K562 (cell line): ENCODE results near the gene DNAI7. TPM values are rescaled to one million over a fixed set of nuclear protein-coding genes. Genes with fewer than 3 reads are reported as not detected.

ENCODE experiments used
- ATAC-seq: fragments of 200-7000 bp; cut with Tn5 transposase; 3 replicates; pipeline ENCODE4 v1.9.1; 2020; ENCODE audit warnings: moderate library complexity
- BruUV-seq: library from RNA; stranded (reverse); fragments of 400-500 nt; replicated peaks from 2 replicates; lab custom pipeline; 2021; lab: Mats Ljungman, UMichigan
- CTCF ChIA-PET: fragments of 300-600 bp; formaldehyde crosslinking; extraction: SDS; loops from one replicate; lab custom pipeline; 2021; ENCODE audit warnings: low intra/inter-chr PET ratio; lab: Yijun Ruan, JAX
- POLR2A ChIA-PET: fragments of 300-600, 350-650 bp; sonication (Branson Sonifier 250); formaldehyde crosslinking; extraction: SDS; loops from one replicate; lab custom pipeline; 2021; ENCODE audit warnings: antibody characterized with exemption, inconsistent platforms; lab: Yijun Ruan, JAX
- DNase-seq, 4 experiments: peaks; one replicate each; pipeline versions ENCODE4 v3.0.0 to v3.0.0-alpha.2; 2011 to 2018; ENCODE audit warnings: low spot score in 3 of 4, mixed read lengths in 3 of 4; ENCODE audit errors: extremely low read depth in 1 of 4
- FAIRE-seq: peaks from 2 replicates; lab custom pipeline; 2011; peaks lifted over from hg19 to GRCh38; lab: Jason Lieb, UNC
- H2AFZ ChIP-seq: 2 replicates; pipeline ENCODE4 v1.6.0; 2011; ENCODE audit warnings: low read depth, low read length, control low read depth, inconsistent platforms
- H3K27ac ChIP-seq: fragments of 200-600 bp; 3 replicates; pipeline ENCODE4 v1.8.0; 2011; ENCODE audit warnings: low read depth, mild to moderate bottlenecking, control low read depth, inconsistent platforms, low read length, moderate library complexity, mixed read lengths; ENCODE audit errors: extremely low read depth
- H3K27me3 ChIP-seq, 2 experiments: fragments of 300-600 bp in 1 of 2; 2 replicates in 1 of 2; 3 replicates in 1 of 2; pipeline versions ENCODE4 v1.6.0 to v1.8.0; 2011; ENCODE audit warnings: inconsistent platforms in 2 of 2, low read length in 2 of 2, mild to moderate bottlenecking in 1 of 2, mixed read lengths in 1 of 2, moderate library complexity in 1 of 2; ENCODE audit not compliant: control insufficient read depth in 2 of 2, insufficient read depth in 2 of 2
- H3K36me3 ChIP-seq: fragments of 300-600 bp; 3 replicates; pipeline ENCODE4 v1.8.0; 2011; ENCODE audit warnings: mild to moderate bottlenecking, low read length, inconsistent platforms; ENCODE audit not compliant: control insufficient read depth, insufficient read depth
- H3K4me1 ChIP-seq, 2 experiments: fragments of 200-600 bp in 1 of 2; replicated peaks in 1 of 2; 2 replicates in 1 of 2; 3 replicates in 1 of 2; pipeline versions ENCODE4 v1.5.1 to v1.8.0; 2011; ENCODE audit warnings: inconsistent platforms in 2 of 2, low read length in 2 of 2, mild to moderate bottlenecking in 1 of 2, mixed read lengths in 1 of 2, moderate library complexity in 1 of 2; ENCODE audit not compliant: control insufficient read depth in 2 of 2, insufficient read depth in 2 of 2
- H3K4me2 ChIP-seq: 2 replicates; pipeline ENCODE4 v1.6.1; 2011; ENCODE audit warnings: low read length, control low read depth, inconsistent platforms, mixed read lengths; ENCODE audit not compliant: insufficient read depth
- H3K4me3 ChIP-seq: fragments of 200-600 bp; sonication (generic), shearing (Covaris generic); 2 replicates; pipeline ENCODE4 v1.5.1; 2016; ENCODE audit warnings: control low read depth, inconsistent platforms
- H3K79me2 ChIP-seq: fragments of 200-600 bp; 3 replicates; pipeline ENCODE4 v1.8.0; 2011; ENCODE audit warnings: low read length, inconsistent platforms; ENCODE audit not compliant: control insufficient read depth, insufficient read depth
- H3K9ac ChIP-seq, 2 experiments: 2 replicates each; pipeline versions ENCODE4 v1.6.0 to v1.6.1; 2011; ENCODE audit warnings: low read depth in 2 of 2, low read length in 2 of 2, control low read depth in 1 of 2, inconsistent platforms in 1 of 2, mild to moderate bottlenecking in 1 of 2, mixed read lengths in 1 of 2; ENCODE audit not compliant: insufficient read depth in 1 of 2
- H3K9me1 ChIP-seq: one replicate; pipeline ENCODE4 v1.6.0; 2011; ENCODE audit warnings: inconsistent platforms, mild to moderate bottlenecking, low read length, moderate library complexity; ENCODE audit not compliant: control insufficient read depth, insufficient read depth
- H3K9me3 ChIP-seq: replicated peaks from 2 replicates; pipeline ENCODE4 v1.5.1; 2011; ENCODE audit warnings: low read depth, low read length, inconsistent platforms; ENCODE audit not compliant: control insufficient read depth, insufficient read depth
- H4K20me1 ChIP-seq: replicated peaks from 2 replicates; pipeline ENCODE4 v1.6.1; 2011; ENCODE audit warnings: low read length, inconsistent platforms, mixed read lengths; ENCODE audit not compliant: control insufficient read depth, insufficient read depth
- CHD2 ChIP-seq: IDR thresholded peaks from 2 replicates; pipeline ENCODE4 v1.6.1; 2011; ENCODE audit warnings: low read depth, low read length
- MCM3 ChIP-seq: fragments of 450-650 bp; IDR thresholded peaks from 2 replicates; pipeline ENCODE4 v1.6.1; 2016
- PHB ChIP-seq: fragments of 250-450 bp; sonication (Bioruptor Pico); IDR thresholded peaks from 2 replicates; pipeline ENCODE4 v1.5.0; 2021
- PTRF ChIP-seq: fragments of 450-650 bp; IDR thresholded peaks from 2 replicates; pipeline ENCODE4 v1.6.1; 2016; ENCODE audit warnings: mild to moderate bottlenecking, missing genetic modification characterization, missing compliant biosample characterization
- PURB ChIP-seq: sonication (generic); formaldehyde crosslinking; IDR thresholded peaks from 2 replicates; pipeline ENCODE4 v1.9.0; 2021; ENCODE audit warnings: low read depth, mild to moderate bottlenecking, missing genetic modification reagents
- SOX6 ChIP-seq: fragments of 450-650 bp; IDR thresholded peaks from 2 replicates; pipeline ENCODE4 v1.6.1; 2014; ENCODE audit warnings: mild to moderate bottlenecking
- TEAD4 ChIP-seq, 2 experiments: sonication (generic) in 1 of 2; formaldehyde crosslinking in 1 of 2; IDR thresholded peaks; 2 replicates each; pipeline versions ENCODE4 v1.6.1 to v1.8.0; 2012 to 2022; ENCODE audit warnings: borderline replicate concordance in 1 of 2, inconsistent platforms in 1 of 2, low read length in 1 of 2, mild to moderate bottlenecking in 1 of 2, missing genetic modification reagents in 1 of 2
- THRAP3 ChIP-seq: fragments of 450-650 bp; IDR thresholded peaks from 2 replicates; pipeline ENCODE4 v1.6.1; 2016; ENCODE audit warnings: mild to moderate bottlenecking, inconsistent platforms, borderline replicate concordance
- ZNF124 ChIP-seq: sonication (generic); formaldehyde crosslinking; IDR thresholded peaks from 2 replicates; pipeline ENCODE4 v1.8.1; 2022; ENCODE audit warnings: missing genetic modification reagents
- ZNF239 ChIP-seq: fragments of 250-450 bp; sonication (Bioruptor Pico); IDR thresholded peaks from 2 replicates; pipeline ENCODE4 v1.4.0; 2020; ENCODE audit warnings: mild to moderate bottlenecking
- ZNF263 ChIP-seq: sonication (generic); formaldehyde crosslinking; IDR thresholded peaks from 2 replicates; pipeline ENCODE4 v1.8.0; 2022; ENCODE audit warnings: mild to moderate bottlenecking, missing genetic modification reagents, borderline replicate concordance
- in situ Hi-C: fragments of 300-500 bp; cut with MboI; formaldehyde crosslinking; loops from 4 replicates; pipeline ENCODE4 v1.15.0; 2018; ENCODE audit warnings: inconsistent platforms, mixed read lengths
- intact Hi-C: fragments of 100-400 bp; cut with micrococcal nuclease; formaldehyde crosslinking; loops from 2 replicates; pipeline ENCODE4 v1.14.2; 2022
- polyA plus RNA-seq, 8 experiments: library from polyadenylated mRNA; depleted of rRNA in 4 of 8; stranded (reverse) in 5 of 8; unstranded in 3 of 8; fragments of >200 nt; fragmentation: Nextera tagmentation in 2 of 8; fragmentation: Illumina TruSeq in 1 of 8; extraction: Ambion mirVana in 2 of 8; extraction: Trizol in 1 of 8; gene quantifications; 2 replicates each; pipeline versions ENCODE4 v1.2.1 to v1.2.3, GENCODE V29; 2011 to 2014; ENCODE audit warnings: inconsistent platforms in 1 of 8, missing spikeins in 1 of 8
- total RNA-seq, 7 experiments: library from RNA; depleted of rRNA in 6 of 7; stranded (reverse); fragments of >200 nt in 6 of 7; fragmentation: Illumina TruSeq in 2 of 7; extraction: Trizol in 2 of 7; gene quantifications; 2 replicates each; pipeline versions ENCODE4 v1.2.1 to v1.2.3, GENCODE V29; 2011 to 2021; ENCODE audit warnings: low replicate concordance in 1 of 7
- TF ChIP-seq, protein P1 (sequence below): IDR thresholded peaks from 3 replicates; pipeline ENCODE4 v1.6.1; 2011; ENCODE audit warnings: borderline replicate concordance, mild to moderate bottlenecking, moderate library complexity; ENCODE audit not compliant: insufficient read length; ENCODE audit errors: extremely low read depth
- TF ChIP-seq, protein P2 (sequence below), 3 experiments: fragments of 200-800 bp in 1 of 3; fragments of 250-450 bp in 1 of 3; fragments of 450-650 bp in 1 of 3; sonication (Bioruptor Pico) in 1 of 3; sonication (Bioruptor generic) in 1 of 3; formaldehyde crosslinking in 1 of 3; IDR thresholded peaks; 2 replicates each; pipeline versions ENCODE4 v1.6.1 to v1.8.0; 2016 to 2022; ENCODE audit warnings: mild to moderate bottlenecking in 2 of 3, missing genetic modification characterization in 2 of 3, missing compliant biosample characterization in 1 of 3, moderate library complexity in 1 of 3

DNAI7 gene
- total and polyA plus RNA-seq, 9 of the 15 experiments (the other 6 are each of a cell fraction or from before 2014, with no cell fraction given) = 0.06 to 0.76 (median 0.17) TPM; not detected in 1

DNA sequence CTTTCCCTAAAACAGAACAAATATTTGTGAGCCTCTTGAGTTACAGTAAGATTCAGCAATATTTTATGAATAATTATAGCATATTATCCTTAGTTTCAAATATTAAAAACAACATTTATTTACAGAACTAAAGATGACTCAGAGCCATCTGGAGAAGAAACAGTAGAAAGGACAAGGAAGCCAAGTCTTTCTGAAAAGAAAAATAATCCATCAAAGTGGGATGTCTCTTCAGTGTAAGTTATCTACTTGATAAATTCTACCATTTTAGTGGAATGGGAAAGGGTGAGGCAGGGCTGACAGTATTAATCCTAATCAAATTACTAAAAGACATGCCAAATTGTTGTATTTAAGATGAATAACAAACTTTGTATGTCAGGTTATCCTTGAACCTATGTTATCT is 88.1 kb downstream of the DNAI7 start:
- CTCF ChIA-PET = no interaction called here
- DNase-seq (no peak), FAIRE-seq (no peak), ATAC-seq (no peak)
- Histone ChIP-seq H3K4me2 (no peak overlapping the region), H3K9ac (no peak overlapping the region), H3K27me3 (no peaks in the 10 kb centered on the region), H3K36me3 (no peaks in the 10 kb centered on the region), H3K9me1 (no peaks in the 10 kb centered on the region), H3K4me3 (no peak overlapping the region), H4K20me1 (no peaks in the 10 kb centered on the region), H3K27ac (no peak overlapping the region), H3K79me2 (no peaks in the 10 kb centered on the region), H3K4me1 (no peaks in the 10 kb centered on the region), H2AFZ (no peak overlapping the region), H3K9me3 (no peaks in the 10 kb centered on the region)
- in situ Hi-C loops = no loop called here
- no TSS peak for BruUV-seq
- TF ChIP-seq ZNF263 (CRISPR knock-in tag) = no peak
- no peak for TF ChIP-seq THRAP3
- TF ChIP-seq, protein P1, sequence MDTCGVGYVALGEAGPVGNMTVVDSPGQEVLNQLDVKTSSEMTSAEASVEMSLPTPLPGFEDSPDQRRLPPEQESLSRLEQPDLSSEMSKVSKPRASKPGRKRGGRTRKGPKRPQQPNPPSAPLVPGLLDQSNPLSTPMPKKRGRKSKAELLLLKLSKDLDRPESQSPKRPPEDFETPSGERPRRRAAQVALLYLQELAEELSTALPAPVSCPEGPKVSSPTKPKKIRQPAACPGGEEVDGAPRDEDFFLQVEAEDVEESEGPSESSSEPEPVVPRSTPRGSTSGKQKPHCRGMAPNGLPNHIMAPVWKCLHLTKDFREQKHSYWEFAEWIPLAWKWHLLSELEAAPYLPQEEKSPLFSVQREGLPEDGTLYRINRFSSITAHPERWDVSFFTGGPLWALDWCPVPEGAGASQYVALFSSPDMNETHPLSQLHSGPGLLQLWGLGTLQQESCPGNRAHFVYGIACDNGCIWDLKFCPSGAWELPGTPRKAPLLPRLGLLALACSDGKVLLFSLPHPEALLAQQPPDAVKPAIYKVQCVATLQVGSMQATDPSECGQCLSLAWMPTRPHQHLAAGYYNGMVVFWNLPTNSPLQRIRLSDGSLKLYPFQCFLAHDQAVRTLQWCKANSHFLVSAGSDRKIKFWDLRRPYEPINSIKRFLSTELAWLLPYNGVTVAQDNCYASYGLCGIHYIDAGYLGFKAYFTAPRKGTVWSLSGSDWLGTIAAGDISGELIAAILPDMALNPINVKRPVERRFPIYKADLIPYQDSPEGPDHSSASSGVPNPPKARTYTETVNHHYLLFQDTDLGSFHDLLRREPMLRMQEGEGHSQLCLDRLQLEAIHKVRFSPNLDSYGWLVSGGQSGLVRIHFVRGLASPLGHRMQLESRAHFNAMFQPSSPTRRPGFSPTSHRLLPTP = no peak
- TF ChIP-seq ZNF124 (CRISPR knock-in tag) = no peak
- no peak for TF ChIP-seq PHB (CRISPR knock-in tag)
- no peak for TF ChIP-seq MCM3
- no peak for TF ChIP-seq CHD2
- TF ChIP-seq, protein P2, sequence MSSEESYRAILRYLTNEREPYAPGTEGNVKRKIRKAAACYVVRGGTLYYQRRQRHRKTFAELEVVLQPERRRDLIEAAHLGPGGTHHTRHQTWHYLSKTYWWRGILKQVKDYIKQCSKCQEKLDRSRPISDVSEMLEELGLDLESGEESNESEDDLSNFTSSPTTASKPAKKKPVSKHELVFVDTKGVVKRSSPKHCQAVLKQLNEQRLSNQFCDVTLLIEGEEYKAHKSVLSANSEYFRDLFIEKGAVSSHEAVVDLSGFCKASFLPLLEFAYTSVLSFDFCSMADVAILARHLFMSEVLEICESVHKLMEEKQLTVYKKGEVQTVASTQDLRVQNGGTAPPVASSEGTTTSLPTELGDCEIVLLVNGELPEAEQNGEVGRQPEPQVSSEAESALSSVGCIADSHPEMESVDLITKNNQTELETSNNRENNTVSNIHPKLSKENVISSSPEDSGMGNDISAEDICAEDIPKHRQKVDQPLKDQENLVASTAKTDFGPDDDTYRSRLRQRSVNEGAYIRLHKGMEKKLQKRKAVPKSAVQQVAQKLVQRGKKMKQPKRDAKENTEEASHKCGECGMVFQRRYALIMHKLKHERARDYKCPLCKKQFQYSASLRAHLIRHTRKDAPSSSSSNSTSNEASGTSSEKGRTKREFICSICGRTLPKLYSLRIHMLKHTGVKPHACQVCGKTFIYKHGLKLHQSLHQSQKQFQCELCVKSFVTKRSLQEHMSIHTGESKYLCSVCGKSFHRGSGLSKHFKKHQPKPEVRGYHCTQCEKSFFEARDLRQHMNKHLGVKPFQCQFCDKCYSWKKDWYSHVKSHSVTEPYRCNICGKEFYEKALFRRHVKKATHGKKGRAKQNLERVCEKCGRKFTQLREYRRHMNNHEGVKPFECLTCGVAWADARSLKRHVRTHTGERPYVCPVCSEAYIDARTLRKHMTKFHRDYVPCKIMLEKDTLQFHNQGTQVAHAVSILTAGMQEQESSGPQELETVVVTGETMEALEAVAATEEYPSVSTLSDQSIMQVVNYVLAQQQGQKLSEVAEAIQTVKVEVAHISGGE (CRISPR knock-in tag; IDR thresholded peaks at IDR 0.05) = no peak
- no peak for TF ChIP-seq SOX6
- TF ChIP-seq ZNF239 (CRISPR knock-in tag) = no peak
- no peak for TF ChIP-seq TEAD4 (IDR thresholded peaks at IDR 0.05; ENCODE audit: low read length)
- no peak for TF ChIP-seq TEAD4 (CRISPR knock-in tag; IDR thresholded peaks at IDR 0.05; ENCODE audit: borderline replicate concordance)
- TF ChIP-seq PTRF = no peak
- no peak for TF ChIP-seq PURB
- intact Hi-C loops = no loop called here
- POLR2A ChIA-PET = no interaction called here
